D721Med (cell line): ENCODE measurements around the gene CBX4.
A peak's percentile ranks its signal among the peaks of the same experiment; 100 is the strongest.

ENCODE experiments used
- DNase-seq: peaks from one replicate; pipeline ENCODE4 v3.0.0; 2011; ENCODE audit warnings: low spot score; ENCODE audit not compliant: insufficient read length
- FAIRE-seq: peaks from 2 replicates; lab custom pipeline; 2011; peaks lifted over from hg19 to GRCh38; lab: Jason Lieb, UNC
- TF ChIP-seq, protein P1 (sequence below): IDR thresholded peaks from 2 replicates; pipeline ENCODE4 v1.5.1; 2012; ENCODE audit warnings: mild to moderate bottlenecking, control low read depth; ENCODE audit not compliant: insufficient read depth; ENCODE audit errors: missing control alignments

CBX4 gene

DNA sequence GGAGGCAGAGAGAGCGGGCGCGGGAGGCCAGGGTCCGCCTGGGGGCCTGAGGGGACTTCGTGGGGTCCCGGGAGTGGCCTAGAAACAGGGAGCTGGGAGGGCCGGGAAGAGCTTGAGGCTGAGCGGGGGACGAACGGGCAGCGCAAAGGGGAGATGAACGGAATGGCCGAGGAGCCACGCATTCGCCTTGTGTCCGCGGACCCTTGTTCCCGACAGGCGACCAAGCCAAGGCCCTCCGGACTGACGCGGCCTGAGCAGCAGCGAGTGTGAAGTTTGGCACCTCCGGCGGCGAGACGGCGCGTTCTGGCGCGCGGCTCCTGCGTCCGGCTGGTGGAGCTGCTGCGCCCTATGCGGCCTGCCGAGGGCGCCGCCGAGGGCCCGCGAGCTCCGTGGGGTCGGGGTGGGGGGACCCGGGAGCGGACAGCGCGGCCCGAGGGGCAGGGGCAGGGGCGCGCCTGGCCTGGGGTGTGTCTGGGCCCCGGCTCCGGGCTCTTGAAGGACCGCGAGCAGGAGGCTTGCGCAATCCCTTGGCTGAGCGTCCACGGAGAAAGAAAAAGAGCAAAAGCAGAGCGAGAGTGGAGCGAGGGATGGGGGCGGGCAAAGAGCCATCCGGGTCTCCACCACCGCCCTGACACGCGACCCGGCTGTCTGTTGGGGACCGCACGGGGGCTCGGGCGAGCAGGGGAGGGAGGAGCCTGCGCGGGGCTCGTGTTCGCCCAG, 1.2 kb upstream of the CBX4 start:
- FAIRE-seq (no peak), DNase-seq (no peak)
- TF ChIP-seq, protein P1, sequence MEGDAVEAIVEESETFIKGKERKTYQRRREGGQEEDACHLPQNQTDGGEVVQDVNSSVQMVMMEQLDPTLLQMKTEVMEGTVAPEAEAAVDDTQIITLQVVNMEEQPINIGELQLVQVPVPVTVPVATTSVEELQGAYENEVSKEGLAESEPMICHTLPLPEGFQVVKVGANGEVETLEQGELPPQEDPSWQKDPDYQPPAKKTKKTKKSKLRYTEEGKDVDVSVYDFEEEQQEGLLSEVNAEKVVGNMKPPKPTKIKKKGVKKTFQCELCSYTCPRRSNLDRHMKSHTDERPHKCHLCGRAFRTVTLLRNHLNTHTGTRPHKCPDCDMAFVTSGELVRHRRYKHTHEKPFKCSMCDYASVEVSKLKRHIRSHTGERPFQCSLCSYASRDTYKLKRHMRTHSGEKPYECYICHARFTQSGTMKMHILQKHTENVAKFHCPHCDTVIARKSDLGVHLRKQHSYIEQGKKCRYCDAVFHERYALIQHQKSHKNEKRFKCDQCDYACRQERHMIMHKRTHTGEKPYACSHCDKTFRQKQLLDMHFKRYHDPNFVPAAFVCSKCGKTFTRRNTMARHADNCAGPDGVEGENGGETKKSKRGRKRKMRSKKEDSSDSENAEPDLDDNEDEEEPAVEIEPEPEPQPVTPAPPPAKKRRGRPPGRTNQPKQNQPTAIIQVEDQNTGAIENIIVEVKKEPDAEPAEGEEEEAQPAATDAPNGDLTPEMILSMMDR = peak; percentile 40

DNA sequence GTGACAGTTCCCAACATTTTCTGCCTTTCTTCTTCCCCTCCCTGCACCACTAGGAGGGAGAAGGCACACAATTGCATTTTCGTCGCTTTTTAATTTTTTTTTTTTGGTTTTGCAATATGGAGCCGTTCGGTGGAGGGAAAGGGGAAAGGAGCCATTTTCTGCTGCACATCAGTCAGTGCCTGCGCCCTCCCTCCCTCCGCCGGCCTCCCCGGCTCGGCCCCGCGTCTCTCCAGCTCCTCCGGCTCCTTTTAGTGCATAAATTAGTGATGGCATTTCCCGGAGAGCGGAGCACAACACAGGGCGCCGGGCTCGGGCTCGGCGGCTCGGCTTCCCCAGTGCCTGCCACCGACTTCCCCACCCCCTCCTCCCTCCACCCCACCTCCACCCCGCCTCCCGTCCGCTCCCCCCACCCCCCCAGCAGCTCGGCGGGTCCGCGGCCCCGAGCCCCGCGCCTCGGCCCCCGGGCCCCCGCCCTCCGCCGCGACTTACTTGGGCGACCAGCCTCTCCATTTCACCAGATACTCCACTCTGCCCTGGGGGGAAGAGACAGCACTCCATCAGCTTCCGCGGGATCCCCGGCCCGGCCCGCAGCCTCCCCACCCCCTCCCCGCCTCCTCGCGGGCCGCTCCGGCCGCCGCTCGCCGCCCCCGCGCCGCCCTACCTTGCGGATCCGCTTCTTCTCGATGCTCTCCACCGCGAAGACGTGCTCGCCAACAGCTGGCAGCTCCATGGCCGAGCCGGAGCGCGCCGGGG, 542 bp downstream of the CBX4 start:
- no peak for FAIRE-seq
- TF ChIP-seq, protein P1 = no peak
- DNase-seq = no peak

DNA sequence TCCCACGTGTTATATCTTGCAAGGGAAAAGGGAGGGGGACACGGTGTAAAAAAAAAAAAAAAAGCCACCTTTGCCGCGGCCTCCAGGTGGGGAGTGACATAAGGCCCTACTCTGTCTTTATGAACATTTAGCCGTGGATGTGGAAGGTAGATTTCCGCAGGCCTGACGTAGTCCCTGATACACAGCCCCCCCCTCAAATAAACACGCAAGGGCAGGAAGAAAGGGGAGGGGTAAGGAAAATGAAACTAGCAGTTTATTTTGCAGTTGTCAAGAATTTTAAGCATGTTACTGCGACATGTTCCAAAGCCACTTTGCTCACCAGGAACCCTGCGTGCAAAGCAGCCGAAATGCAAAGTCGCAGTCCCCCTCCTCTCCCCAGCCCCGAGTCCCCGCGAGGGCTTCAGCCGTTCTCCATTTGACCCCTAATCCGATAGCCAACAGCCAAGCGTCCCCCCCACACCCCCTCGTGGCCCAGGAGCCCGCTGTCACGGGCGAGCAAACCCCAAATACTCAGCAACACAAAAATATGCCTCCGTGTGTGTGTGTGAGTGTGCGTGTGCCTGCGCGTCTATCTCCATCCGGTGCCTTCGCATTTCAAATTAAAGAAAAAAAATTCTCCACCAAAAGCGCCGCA, 1.2 kb downstream of the CBX4 start:
- no peak for FAIRE-seq
- TF ChIP-seq, protein P1 = no peak

DNA sequence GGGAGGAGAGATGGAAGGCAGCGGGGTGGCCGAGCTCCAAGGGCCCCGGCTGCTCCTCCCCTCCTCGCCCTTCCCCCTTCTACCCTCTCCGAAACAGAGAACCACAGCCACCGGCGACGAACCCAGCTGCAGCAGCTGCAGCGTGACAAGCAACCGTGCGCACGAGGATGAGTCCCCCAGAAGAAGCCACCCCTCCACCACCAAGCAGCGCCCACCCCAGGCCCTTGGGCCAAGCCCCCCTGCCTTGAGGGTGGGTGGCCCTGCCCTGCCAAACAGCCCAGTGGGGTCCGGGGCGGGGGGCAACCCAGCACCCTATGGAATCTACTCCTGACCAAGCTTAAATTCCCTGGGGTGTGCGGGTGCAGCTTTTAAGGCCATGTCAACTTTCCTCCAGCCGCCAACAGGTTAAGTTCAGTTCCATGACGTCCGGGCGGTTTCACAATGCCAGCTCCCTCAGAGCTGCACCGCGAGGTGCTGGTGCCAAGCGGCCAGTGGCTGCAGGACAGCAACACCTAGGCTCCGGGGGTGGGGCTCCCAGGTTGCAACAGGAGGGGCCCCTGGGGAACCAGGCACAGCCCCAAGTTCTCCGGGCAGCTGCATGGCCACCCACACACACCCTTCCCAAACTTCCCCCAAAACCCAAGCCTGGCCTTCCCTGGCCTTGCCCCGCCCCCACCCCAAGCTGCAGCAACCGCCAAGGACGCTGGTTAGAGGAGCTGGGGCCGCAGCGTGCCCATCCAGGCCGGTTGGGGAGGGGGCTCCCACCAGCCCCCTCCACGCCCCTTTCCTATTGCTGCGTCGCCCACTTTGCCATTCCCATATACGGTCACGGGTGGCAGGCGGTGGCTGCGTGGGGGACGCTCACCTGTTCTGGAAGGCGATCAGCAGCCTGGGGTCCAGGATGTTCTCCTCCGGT, 2.0 kb downstream of the CBX4 start:
- DNase-seq = no peak
- FAIRE-seq = no peak
- TF ChIP-seq, protein P1 = no peak

More for the DNA sequence above, 1.2 kb downstream of the CBX4 start:
- DNase-seq = no peak

DNA sequence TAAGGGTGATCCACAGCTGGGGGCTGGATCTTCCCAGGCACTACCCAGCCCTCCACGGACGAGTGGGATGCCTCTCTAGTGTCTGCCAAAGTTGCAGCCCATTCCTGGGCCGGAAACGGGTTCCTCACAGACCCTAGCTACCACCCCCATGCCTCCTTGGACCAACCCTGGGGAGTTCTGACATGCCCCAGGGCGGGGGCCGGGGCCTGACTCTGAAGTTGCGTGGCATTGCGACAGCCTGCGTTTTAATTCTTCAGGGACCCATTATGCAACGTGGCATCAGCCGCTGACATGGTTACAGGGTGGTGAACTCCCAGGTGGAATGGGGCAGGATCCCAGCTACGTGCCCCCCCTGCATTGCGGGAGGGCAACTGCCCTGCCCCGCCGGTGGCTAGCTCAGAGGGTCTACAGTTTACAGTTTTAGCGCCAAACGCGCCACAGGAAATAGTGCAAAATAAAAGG, 2.7 kb downstream of the CBX4 start:
- no peak for DNase-seq
- TF ChIP-seq, protein P1 = no peak
- FAIRE-seq = no peak

DNA sequence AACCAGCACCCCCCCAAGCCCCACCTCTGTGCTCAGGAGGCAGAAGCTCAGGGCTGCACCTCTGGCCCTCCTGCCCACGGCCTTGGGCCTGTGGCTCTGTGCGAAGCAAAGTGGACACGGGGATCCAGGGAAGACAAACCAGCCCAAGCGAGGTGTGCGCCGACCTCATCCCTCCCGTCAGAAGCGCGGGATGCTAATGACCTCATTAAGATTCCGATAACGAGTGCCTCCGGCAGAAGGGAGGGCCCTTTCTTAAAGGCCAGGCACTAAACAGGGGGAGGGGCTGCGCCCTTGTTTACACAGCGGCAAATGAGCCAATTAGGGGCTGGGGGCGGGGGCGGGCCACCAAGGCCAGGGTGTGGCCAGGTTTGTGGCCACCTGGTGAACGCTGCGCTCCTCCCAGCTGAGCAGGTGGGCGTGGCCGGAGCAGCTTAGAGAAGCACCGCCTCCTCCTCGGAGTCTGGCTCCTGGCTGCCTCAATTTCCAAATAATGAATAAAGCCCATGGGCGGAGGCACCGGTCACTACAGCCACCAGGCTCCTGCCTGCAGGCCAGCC, 3.2 kb downstream of the CBX4 start:
- DNase-seq = no peak
- TF ChIP-seq, protein P1 = no peak
- FAIRE-seq = no peak
